Measurements from ENCODE around the gene RPL26. TPM values are rescaled to one million over a fixed set of nuclear protein-coding genes. Genes with fewer than 3 reads are reported as not detected.

RPL26 gene
- total RNA-seq, result 3,718 and 3,779 TPM in 2 replicates

DNA sequence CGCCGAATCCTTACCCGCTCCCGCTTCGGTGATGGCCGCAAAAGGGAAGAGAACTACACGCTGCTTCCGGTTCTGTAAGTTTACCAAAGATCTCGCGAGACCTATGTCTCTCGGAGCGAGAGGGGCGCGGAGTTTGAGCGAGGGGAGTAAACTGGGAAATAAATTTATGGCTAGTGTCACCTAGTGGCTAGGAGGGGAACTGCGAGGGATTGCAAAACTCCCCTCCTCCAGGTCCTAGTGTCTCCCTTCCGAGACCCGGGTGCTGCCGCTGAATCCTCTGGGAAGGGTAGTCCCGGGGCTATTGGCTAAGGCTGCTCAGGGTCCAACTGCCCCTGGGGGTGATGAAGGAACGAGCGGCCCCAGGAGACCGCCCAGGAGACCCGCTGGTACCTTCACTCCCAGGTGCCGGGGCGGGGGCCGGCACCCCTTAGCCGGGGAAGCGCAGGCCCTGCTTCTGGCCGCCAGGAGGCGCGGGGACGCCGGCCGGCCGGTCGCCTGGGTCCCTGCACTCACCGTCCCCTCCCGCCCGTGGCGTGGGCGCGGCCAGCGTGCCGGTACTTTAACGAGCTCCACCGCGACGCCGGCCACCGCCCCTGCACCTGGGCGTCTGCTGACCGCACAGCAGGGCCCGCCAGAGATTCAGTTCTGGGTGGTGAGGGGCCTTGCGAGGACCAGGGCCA lies at the start of gene RPL26:
TSS of gene RPL26 (minus strand) at position 51 of the 680 bp plus-strand sequence. CDS start 883 bp downstream, outside the sequence.

DNA sequence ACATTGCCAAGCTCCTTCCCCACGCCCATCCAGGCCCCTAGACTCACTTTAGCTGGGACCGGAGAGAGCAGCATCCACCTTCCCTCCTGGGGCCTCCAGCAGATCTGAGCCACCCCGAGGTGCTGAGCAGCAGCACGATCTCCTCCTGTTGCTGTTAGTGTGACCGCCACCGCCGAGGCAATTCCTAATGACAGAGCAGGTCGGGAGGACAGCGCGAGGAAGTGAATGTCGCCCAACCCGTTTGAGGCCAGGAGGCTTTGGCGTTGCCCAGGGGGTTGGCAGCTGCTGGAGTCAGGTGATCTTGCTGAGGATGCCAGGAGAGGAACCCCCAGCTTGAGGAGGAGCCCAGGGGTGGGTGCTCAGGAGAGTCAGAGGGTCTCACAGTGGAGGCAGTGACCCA lies 14.6 kb upstream of the RPL26 start, which contains the start of gene RNF222:
TSS of gene RNF222 (minus strand) at position 192 of the 400 bp plus-strand sequence. CDS start 4,366 bp downstream, outside the sequence.

DNA sequence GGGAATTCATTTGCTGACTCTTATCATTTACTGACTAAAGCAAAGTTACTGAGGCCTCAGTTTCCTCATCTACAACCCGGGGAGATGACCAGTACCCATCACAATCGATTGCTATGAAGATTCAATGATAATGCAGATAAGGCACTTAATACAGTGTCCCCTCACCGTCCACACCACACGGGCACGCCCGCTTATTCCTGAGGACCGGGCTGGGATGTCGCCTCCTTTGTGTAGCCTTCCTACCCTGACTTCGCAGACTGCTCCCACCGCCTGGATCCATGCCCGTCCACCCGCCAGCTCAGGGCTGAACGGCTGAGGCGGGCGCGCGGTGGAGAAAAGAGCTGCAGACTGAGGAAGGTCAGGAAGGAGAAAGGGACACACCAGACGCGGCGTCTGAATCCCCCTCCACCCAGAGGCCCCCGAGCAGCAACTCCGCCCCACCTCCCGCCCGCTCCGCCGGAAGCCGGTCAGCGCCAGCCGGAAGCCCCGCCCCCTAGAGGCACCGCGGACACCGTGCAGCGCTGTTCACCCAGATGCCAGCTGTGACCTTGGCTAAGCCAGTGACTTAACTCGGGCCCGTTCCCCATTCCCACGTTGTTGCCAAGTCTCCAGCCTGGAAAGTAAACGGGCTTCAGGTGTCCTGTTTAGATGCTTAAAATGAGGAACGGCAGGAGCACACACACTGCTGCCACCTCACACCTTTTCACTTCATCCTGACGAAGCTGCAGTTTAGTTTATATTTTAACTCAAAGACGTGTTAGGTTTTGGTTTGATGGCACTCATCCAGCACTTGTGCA lies 6.5 kb downstream of the RPL26 start, which contains the start of gene KRABD2:
TSS of gene KRABD2 (minus strand) at position 434 of the 797 bp plus-strand sequence.

DNA sequence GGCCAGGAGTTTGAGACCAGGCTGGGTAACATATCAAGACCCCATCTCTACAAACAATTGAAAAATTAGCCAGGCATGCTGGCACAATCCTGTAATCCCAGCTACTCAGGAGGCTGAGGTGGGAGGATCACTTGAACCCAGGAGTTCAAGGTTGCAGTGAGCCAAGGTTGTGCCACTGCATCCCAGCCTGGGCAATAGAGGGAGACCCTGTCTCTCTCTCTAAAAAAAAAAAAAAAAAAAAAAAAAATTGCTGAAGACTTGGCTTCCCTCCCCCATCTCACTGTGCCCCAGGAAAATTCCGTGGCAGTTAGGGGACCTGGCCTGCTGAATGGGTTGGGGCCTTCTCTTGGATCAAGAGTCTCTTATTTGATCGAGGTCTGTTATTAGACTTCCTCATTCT lies 43.5 kb downstream of the RPL26 start, which contains the start of gene ODF4:
TSS of gene ODF4 (plus strand) at position 301 of the 400 bp plus-strand sequence. CDS start 212 bp downstream, outside the sequence.

Other genes starting within 250 kb of the RPL26 start
- 9.3 and 15.4 TPM in 2 replicates for gene PER1, start 230.8 kb downstream of the RPL26 start, total RNA-seq
- 6.0 and 6.1 TPM in 2 replicates for gene VAMP2, start 220.2 kb downstream of the RPL26 start, total RNA-seq
- gene TMEM107, start 206.8 kb downstream of the RPL26 start, total RNA-seq, result 20.5 and 32.9 TPM in 2 replicates
- gene BORCS6, start 193.0 kb downstream of the RPL26 start, total RNA-seq, result 11.0 and 14.9 TPM in 2 replicates
- gene AURKB, start 172.6 kb downstream of the RPL26 start, total RNA-seq, result 19.1 and 69.5 TPM in 2 replicates
- gene CTC1, start 135.1 kb downstream of the RPL26 start, total RNA-seq, result 5.1 and 6.4 TPM in 2 replicates
- gene PFAS, start 133.9 kb downstream of the RPL26 start, total RNA-seq, result 22.7 and 41.8 TPM in 2 replicates
- 9.7 and 11.1 TPM in 2 replicates for gene RANGRF, start 94.5 kb downstream of the RPL26 start, total RNA-seq
- 0.66 and 0.75 TPM in 2 replicates for gene SLC25A35, start 87.8 kb downstream of the RPL26 start, total RNA-seq
- not detected in 2 replicates for gene ARHGEF15, start 73.0 kb downstream of the RPL26 start, total RNA-seq
- gene ODF4, start 43.4 kb downstream of the RPL26 start, total RNA-seq, result not detected in 2 replicates
- not detected in 2 replicates for gene RNF222, start 14.6 kb upstream of the RPL26 start, total RNA-seq
- 57.0 and 58.2 TPM in 2 replicates for gene NDEL1, start 52.7 kb upstream of the RPL26 start, total RNA-seq
- 117 and 142 TPM in 2 replicates for gene MYH10, start 247.5 kb upstream of the RPL26 start, total RNA-seq